Measurements from ENCODE around the gene SUPV3L1. TPM values are rescaled to one million over a fixed set of nuclear protein-coding genes. Genes with fewer than 3 reads are reported as not detected.
"Not testable (repeated sequence)": the region's sequence is repeated elsewhere in the genome, so short reads cannot be mapped to it uniquely, and the experiment has no call there.

The SUPV3L1 gene
- total and polyA plus RNA-seq, 7 experiments from 2014 or later = 16.5 to 63.2 (median 39.6) TPM

DNA sequence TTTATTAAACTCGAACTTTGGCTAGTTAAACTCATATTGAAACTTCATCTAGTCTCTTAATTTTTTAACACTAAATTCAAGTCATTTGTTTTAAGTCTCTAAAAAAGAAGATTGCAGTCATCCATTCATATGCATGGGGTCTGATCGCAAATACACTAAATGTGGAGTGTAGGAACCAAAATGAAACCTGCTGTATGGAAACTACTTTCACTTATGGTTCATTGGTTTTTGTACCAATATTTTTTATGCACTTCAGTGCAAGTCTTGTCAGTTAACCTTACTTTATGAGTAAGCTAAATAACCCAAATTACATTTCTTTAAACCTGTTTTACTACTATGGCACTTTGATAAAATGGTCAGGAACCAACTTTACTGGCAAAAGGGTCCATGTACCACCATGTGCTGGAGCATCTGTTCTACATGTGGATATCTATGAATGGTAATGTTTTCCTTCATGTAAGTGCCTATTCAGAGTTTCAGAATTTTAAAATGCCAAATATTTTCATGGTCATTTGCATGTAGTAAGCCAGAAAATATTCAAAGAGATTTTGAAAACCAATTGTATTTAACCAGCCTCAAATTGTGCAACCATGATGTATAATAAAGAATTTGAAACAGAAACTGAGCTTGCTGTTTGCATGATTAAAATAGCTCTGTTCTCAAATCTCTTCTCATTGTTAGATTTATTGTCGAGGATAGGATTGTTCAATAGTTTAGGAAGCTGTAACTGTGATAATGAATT, 7.6 kb upstream of the SUPV3L1 start:
- Mint-ChIP-seq H3K27me3 (no peaks in the 10 kb centered on the region), H3K4me1 (no peaks in the 10 kb centered on the region), H3K27ac (peak overlapping the region in 2 of 9 donors; percentile 31 to 32), H3K9me3 (no peaks in the 10 kb centered on the region), H3K36me3 (peaks cover 0 to 14% (median 11%) of the 10 kb centered on the region in 5 donors), H3K4me3 (no peak overlapping the region)
- POLR2A ChIA-PET = no interaction called here
- Histone ChIP-seq H3K9me3 (ENCODE audit: control insufficient read depth in 2 of 3, low read length in 3 of 3) (no peaks in the 10 kb centered on the region), H3K4me3 (ENCODE audit: low read length) (no peak overlapping the region), H3K27ac (ENCODE audit: low read depth, low read length) (no peak overlapping the region), H3K27me3 (ENCODE audit: control insufficient read depth in 2 of 2, insufficient read depth in 2 of 2, low read length in 2 of 2) (no peaks in the 10 kb centered on the region), H3K4me1 (ENCODE audit: control insufficient read depth in 2 of 2, insufficient read depth in 2 of 2, low read length in 2 of 2) (no peaks in the 10 kb centered on the region), H3K36me3 (ENCODE audit: control insufficient read depth in 2 of 3, insufficient read depth in 3 of 3, low read length in 3 of 3) (peaks cover 0 to 29% (median 4%) of the 10 kb centered on the region in 3 experiments)
- CTCF ChIA-PET = no interaction called here
- DNase-seq (no peak), ATAC-seq (no peak)
- intact Hi-C loops (cut with micrococcal nuclease) = no loop called here

DNA sequence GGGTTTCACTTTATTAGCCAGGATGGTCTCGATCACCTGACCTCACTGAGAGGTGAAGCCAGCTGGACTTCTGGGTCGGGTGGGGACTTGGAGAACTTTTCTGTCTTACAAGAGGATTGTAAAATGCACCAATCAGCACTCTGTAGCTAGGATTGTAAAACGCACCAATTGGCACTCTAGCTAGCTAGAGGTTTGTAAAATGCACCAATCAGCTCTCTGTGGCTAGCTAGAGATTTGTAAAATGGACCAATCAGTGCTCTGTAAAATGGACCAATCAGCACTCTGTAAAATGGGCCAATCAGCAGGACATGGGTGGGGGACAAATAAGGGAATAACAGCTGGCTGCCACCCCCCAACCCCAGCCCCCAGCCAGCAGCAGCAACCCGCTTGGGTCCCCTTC, 4.7 kb upstream of the SUPV3L1 start:
- H3K27ac ChIP-seq (ENCODE audit: low read depth, low read length); H3K9me3 ChIP-seq (ENCODE audit: control insufficient read depth in 2 of 3, low read length in 3 of 3); H3K27me3 Mint-ChIP-seq; H3K27ac Mint-ChIP-seq; H3K4me1 ChIP-seq (ENCODE audit: control insufficient read depth in 2 of 2, insufficient read depth in 2 of 2, low read length in 2 of 2); H3K4me3 ChIP-seq (ENCODE audit: low read length); DNase-seq; H3K27me3 ChIP-seq (ENCODE audit: control insufficient read depth in 2 of 2, insufficient read depth in 2 of 2, low read length in 2 of 2); H3K9me3 Mint-ChIP-seq; ATAC-seq; H3K4me3 Mint-ChIP-seq; intact Hi-C loops (cut with micrococcal nuclease): not testable (repeated sequence)
- peaks cover 5 to 18% (median 12%) of the 10 kb centered on the region in 7 donors for H3K4me1 Mint-ChIP-seq
- POLR2A ChIA-PET = interaction anchor here (0.7 to 1.4 kb wide), 2 partner anchors 22 to 61 kb away, joined by 3 to 4 read pairs; no protein-coding TSS in a partner anchor
- H3K36me3 ChIP-seq (ENCODE audit: control insufficient read depth in 2 of 3, insufficient read depth in 3 of 3, low read length in 3 of 3) = peaks cover 0 to 16% (median 0%) of the 10 kb centered on the region in 3 experiments
- H3K36me3 Mint-ChIP-seq = peaks cover 0 to 11% (median 7%) of the 10 kb centered on the region in 5 donors
- CTCF ChIA-PET = interaction anchor here (1.0 kb wide), 1 partner anchor 10 kb away, joined by 3 read pairs; no protein-coding TSS in a partner anchor

DNA sequence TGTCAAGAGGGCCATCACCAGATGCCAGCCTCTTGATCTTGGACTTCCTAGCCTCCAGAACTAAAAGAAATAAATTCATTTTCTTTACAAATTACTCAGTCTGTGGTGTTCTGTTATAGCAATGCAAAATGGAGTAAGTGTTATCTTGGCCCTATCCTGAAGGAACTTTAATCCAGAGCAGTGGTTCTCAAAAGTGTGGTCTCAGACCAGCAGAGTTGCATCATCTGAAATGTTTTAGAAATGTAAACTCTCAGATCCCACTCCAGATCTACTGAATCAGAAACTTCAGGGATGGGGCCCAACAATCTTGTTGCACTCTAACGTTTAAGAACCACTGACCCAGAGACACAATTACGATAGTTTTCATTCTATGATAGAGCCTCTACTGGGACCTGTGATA, 3.2 kb upstream of the SUPV3L1 start:
- Histone ChIP-seq H3K9me3 (ENCODE audit: control insufficient read depth in 2 of 3, low read length in 3 of 3) (no peaks in the 10 kb centered on the region), H3K27me3 (ENCODE audit: control insufficient read depth in 2 of 2, insufficient read depth in 2 of 2, low read length in 2 of 2) (no peaks in the 10 kb centered on the region), H3K36me3 (ENCODE audit: control insufficient read depth in 2 of 3, insufficient read depth in 3 of 3, low read length in 3 of 3) (peaks cover 0 to 7% (median 0%) of the 10 kb centered on the region in 3 experiments), H3K4me1 (ENCODE audit: control insufficient read depth in 2 of 2, insufficient read depth in 2 of 2, low read length in 2 of 2) (peaks cover 9 to 15% of the 10 kb centered on the region in 2 donors), H3K4me3 (ENCODE audit: low read length) (no peak overlapping the region), H3K27ac (ENCODE audit: low read depth, low read length) (no peak overlapping the region)
- Mint-ChIP-seq H3K27ac (peak overlapping the region in 5 of 9 donors; percentile 0 to 41 (median 6)), H3K36me3 (no peaks in the 10 kb centered on the region), H3K27me3 (no peaks in the 10 kb centered on the region), H3K9me3 (peaks cover 0 to 3% (median 0%) of the 10 kb centered on the region in 11 donors), H3K4me1 (peaks cover 11 to 32% (median 23%) of the 10 kb centered on the region in 7 donors), H3K4me3 (no peak overlapping the region)
- ChIA-PET POLR2A (no interaction called here), CTCF (no interaction called here)
- no peak for DNase-seq
- intact Hi-C loops (cut with micrococcal nuclease) = no loop called here
- ATAC-seq = no peak

DNA sequence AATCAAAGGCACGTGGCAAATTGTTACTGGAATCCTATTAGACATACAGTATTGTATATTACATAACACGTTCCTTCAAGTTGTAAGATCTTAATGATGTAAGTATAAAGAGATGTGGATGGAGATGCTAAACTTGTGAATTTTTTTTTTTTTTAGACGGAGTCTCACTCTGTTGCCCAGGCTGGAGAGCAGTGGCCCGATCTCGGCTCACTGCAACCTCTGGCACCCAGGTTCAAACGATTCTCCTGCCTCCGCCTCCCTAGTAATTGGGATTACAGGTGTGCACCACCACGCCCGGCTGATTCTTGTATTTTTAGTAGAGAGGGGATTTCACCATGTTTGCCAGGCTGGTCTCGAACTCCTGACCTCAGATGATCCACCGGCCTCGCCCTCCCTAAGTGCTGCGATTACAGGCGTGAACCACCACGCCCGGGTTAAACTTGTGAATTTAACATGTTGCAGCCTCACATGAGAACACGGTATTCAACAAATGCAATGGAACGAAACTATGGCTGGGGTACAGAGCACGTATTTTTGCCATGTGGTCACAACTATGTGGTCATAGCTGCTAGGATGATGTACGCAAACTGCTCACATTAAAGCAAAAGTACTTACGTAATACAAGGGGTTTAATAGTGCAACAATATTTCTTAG, 818 bp upstream of the SUPV3L1 start:
- Mint-ChIP-seq H3K4me3 (peak overlapping the region; percentile 85 to 98 (median 96)), H3K9me3 (peaks cover 0 to 3% (median 0%) of the 10 kb centered on the region in 11 donors), H3K4me1 (peaks cover 21 to 48% (median 37%) of the 10 kb centered on the region in 7 donors), H3K27ac (peak overlapping the region; percentile 98 to 100 (median 99)), H3K36me3 (peaks cover 0 to 10% (median 5%) of the 10 kb centered on the region in 5 donors), H3K27me3 (no peaks in the 10 kb centered on the region)
- Histone ChIP-seq H3K9me3 (ENCODE audit: control insufficient read depth in 2 of 3, low read length in 3 of 3) (no peaks in the 10 kb centered on the region), H3K4me3 (ENCODE audit: low read length) (peak overlapping the region; percentile 83), H3K27me3 (ENCODE audit: control insufficient read depth in 2 of 2, insufficient read depth in 2 of 2, low read length in 2 of 2) (no peaks in the 10 kb centered on the region), H3K4me1 (ENCODE audit: control insufficient read depth in 2 of 2, insufficient read depth in 2 of 2, low read length in 2 of 2) (peaks cover 12 to 15% of the 10 kb centered on the region in 2 donors), H3K27ac (ENCODE audit: low read depth, low read length) (peak overlapping the region; percentile 95), H3K36me3 (ENCODE audit: control insufficient read depth in 2 of 3, insufficient read depth in 3 of 3, low read length in 3 of 3) (peaks cover 0 to 14% (median 6%) of the 10 kb centered on the region in 3 experiments)
- ATAC-seq = peak; percentile 79
- DNase-seq = peak in 2 of 9 donors; percentile 12 to 90
- intact Hi-C loops (cut with micrococcal nuclease) = loop anchor here (1.0 to 2.0 kb wide), 3 partner anchors 50 to 222 kb away; partner anchors contain the start of genes DDX21 (in 1 of the 2) and VPS26A (in 1 of the 2)
- ChIA-PET CTCF (no interaction called here), POLR2A (interaction anchor here (0.6 to 1.2 kb wide), 4 partner anchors 13 to 57 kb away, joined by 3 read pairs; no protein-coding TSS in a partner anchor)

DNA sequence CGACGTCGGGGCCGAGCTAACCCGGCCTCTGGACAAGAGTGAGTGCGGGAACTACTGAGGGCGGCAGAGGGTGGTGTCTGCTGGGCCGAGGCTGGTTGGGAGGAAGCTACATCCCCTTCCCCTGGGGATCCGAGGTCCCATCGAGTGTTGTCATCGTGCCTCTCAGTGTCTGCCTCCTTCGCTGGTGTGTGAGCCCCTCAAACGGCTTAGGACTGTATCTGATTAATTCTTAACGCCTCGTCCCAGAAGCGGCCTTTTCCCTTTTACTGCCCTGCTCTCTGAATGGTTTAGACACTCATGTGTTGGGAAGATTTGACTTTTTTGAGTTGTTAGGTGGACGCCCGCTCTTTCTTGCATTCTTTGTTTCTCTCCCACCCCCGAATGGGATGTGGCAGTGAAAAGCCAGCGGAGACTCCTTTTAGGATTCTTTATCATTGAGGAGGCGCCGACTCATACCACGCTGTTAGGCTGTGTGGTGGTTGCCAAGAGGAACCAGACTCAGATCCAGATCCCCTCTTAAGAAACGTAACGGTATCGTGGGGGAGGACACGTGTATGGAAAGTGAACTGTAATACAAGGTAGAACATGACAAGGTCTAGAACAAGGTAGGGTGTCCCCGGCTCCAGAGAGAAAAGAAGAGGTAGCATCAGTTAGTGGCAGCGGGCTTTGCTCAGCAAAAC, 631 bp downstream of the SUPV3L1 start:
- peaks cover 12 to 15% of the 10 kb centered on the region in 2 donors for H3K4me1 ChIP-seq (ENCODE audit: control insufficient read depth in 2 of 2, insufficient read depth in 2 of 2, low read length in 2 of 2)
- H3K27me3 ChIP-seq (ENCODE audit: control insufficient read depth in 2 of 2, insufficient read depth in 2 of 2, low read length in 2 of 2) = no peaks in the 10 kb centered on the region
- ATAC-seq = no peak
- H3K27ac Mint-ChIP-seq = peak overlapping the region; percentile 98 to 100 (median 99)
- H3K4me3 Mint-ChIP-seq = peak overlapping the region; percentile 85 to 98 (median 96)
- CTCF ChIA-PET = interaction anchor here (0.6 kb wide), 1 partner anchor 59 kb away, joined by 6 read pairs; no protein-coding TSS in a partner anchor
- POLR2A ChIA-PET = interaction anchor here (0.6 to 1.1 kb wide), 4 partner anchors 11 to 193 kb away, joined by 3 to 4 read pairs (median 3); no protein-coding TSS in a partner anchor
- H3K36me3 ChIP-seq (ENCODE audit: control insufficient read depth in 2 of 3, insufficient read depth in 3 of 3, low read length in 3 of 3) = peaks cover 0 to 21% (median 6%) of the 10 kb centered on the region in 3 experiments
- DNase-seq = peak in 4 of 9 donors; percentile 3 to 76 (median 10)
- H3K4me1 Mint-ChIP-seq = peaks cover 23 to 59% (median 43%) of the 10 kb centered on the region in 7 donors
- H3K27me3 Mint-ChIP-seq = no peaks in the 10 kb centered on the region
- no peaks in the 10 kb centered on the region for H3K9me3 ChIP-seq (ENCODE audit: control insufficient read depth in 2 of 3, low read length in 3 of 3)
- intact Hi-C loops (cut with micrococcal nuclease) = loop anchor here (1.0 to 5.0 kb wide), 12 partner anchors 22 to 653 kb away; partner anchors contain the start of genes SLC25A16 (in 2 of the 2), DDX50 (in 1 of the 2), KIFBP (in 1 of the 2) and VPS26A (in 1 of the 2)
- peaks cover 0 to 10% (median 5%) of the 10 kb centered on the region in 5 donors for H3K36me3 Mint-ChIP-seq
- peak overlapping the region; percentile 83 for H3K4me3 ChIP-seq (ENCODE audit: low read length)
- peaks cover 0 to 3% (median 0%) of the 10 kb centered on the region in 11 donors for H3K9me3 Mint-ChIP-seq
- peak overlapping the region; percentile 95 for H3K27ac ChIP-seq (ENCODE audit: low read depth, low read length)

DNA sequence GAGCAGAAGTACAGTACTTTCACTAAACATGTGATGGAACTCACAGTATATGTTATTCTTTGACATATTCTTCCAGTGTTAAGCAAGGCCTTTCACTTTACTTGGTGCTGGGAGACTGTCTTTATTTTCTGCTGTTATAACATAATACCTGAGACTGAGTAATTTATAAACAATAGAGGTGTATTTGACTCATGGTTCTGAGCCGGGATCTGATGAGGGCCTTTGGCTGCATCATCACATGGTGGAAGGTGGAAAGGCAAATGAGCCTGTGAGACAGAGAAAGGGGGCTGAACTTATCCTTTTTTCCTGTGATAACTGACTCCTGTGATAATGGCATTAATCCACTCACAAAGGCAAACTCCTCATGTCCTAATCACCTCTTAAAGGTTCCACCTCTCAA, 1.4 kb downstream of the SUPV3L1 start:
- peaks cover 3 to 26% (median 6%) of the 10 kb centered on the region in 3 experiments for H3K36me3 ChIP-seq (ENCODE audit: control insufficient read depth in 2 of 3, insufficient read depth in 3 of 3, low read length in 3 of 3)
- intact Hi-C loops (cut with micrococcal nuclease) = loop anchor here (2.0 to 5.0 kb wide), 4 partner anchors 41 to 279 kb away; partner anchors contain the start of gene DDX50 (in 1 of the 2)
- no peak for ATAC-seq
- Mint-ChIP-seq H3K4me3 (peak overlapping the region; percentile 85 to 98 (median 96)), H3K27ac (peak overlapping the region; percentile 98 to 100 (median 99)), H3K27me3 (no peaks in the 10 kb centered on the region), H3K9me3 (peaks cover 0 to 3% (median 0%) of the 10 kb centered on the region in 11 donors), H3K4me1 (peaks cover 25 to 66% (median 47%) of the 10 kb centered on the region in 7 donors), H3K36me3 (peaks cover 0 to 16% (median 5%) of the 10 kb centered on the region in 5 donors)
- no peak for DNase-seq
- peaks cover 12 to 15% of the 10 kb centered on the region in 2 donors for H3K4me1 ChIP-seq (ENCODE audit: control insufficient read depth in 2 of 2, insufficient read depth in 2 of 2, low read length in 2 of 2)
- POLR2A ChIA-PET = interaction anchor here (1.4 kb wide), 1 partner anchor 57 kb away, joined by 5 read pairs; no protein-coding TSS in a partner anchor
- peak overlapping the region; percentile 95 for H3K27ac ChIP-seq (ENCODE audit: low read depth, low read length)
- no peaks in the 10 kb centered on the region for H3K27me3 ChIP-seq (ENCODE audit: control insufficient read depth in 2 of 2, insufficient read depth in 2 of 2, low read length in 2 of 2)
- no peaks in the 10 kb centered on the region for H3K9me3 ChIP-seq (ENCODE audit: control insufficient read depth in 2 of 3, low read length in 3 of 3)
- peak overlapping the region; percentile 83 for H3K4me3 ChIP-seq (ENCODE audit: low read length)
- CTCF ChIA-PET = no interaction called here
